H1 (cell line): Measurements from ENCODE around the gene FMNL1.

Experiments
- CHD1 ChIP-seq: IDR thresholded peaks from 2 replicates; pipeline ENCODE4 v1.6.1; 2012; ENCODE audit warnings: low read depth, low read length, improper control_type of control experiment
- JUN ChIP-seq: IDR thresholded peaks from 2 replicates; pipeline ENCODE4 v1.6.1; 2011; ENCODE audit warnings: low read depth, mild to moderate bottlenecking, improper control_type of control experiment, low read length

GRCh38 chr17:45225051-45225700, 3.5 kb downstream of the FMNL1 start:
- TF ChIP-seq JUN: no peak
- TF ChIP-seq CHD1: no peak
